ENCODE data around the gene CD48.

The CD48 gene, protein sequence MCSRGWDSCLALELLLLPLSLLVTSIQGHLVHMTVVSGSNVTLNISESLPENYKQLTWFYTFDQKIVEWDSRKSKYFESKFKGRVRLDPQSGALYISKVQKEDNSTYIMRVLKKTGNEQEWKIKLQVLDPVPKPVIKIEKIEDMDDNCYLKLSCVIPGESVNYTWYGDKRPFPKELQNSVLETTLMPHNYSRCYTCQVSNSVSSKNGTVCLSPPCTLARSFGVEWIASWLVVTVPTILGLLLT

DNA sequence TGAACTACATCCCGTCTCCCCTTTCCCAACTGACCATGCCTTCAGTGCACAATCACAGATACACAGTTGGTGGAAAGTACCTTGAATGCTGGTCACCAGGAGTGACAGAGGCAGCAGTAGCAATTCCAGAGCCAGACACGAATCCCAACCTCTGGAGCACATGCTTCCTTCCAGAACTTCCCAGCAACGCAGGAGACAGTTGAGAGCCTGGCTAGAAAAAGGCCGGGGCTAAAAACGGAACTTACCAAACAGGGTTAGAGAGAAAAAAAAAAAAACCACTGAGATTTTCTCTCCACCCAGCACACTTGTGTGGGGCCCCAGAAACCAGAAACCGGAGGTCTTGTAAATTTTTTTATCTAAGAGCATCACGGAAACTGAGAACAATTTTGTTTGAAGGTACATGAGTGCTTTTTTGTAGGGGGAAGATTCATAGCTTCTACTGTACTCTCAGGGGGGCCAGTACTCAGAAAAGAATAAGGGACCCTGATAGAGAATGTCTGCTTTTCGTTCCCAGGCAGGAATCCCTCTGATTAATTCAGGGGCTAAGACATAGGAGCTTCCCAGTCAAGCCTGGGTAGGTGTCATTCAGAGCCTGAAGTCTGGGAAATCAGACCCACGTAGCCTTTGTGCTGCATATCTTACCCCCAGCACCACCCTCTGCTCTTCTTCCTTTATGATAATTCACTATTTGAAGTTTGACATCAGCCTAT lies at the start of gene CD48:
Gene CD48, minus strand, starts transcription at position 221 of the 710 bp plus-strand sequence. Its CDS starts 59 bp downstream, at position 162.
- DNase-seq (ENCODE audit: low spot score) = no peak

DNA sequence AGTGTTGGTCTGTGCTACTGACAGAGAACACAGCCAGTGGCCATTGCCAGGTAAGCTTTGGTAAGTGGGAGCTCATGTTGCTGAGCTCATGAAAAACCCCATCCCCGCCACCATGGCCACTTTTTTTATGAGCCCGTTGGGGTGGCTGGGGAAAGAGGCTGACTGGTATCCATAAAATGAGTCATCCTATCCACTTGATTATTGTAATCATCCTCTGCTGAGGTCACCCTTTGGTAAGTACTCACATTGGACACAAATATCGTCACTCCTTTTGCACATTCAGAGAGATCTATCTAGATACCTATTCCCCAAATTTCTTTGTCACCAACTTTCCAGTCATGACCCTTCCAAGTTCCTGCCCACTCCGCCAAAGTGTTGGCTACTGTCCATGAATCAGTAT lies 49.4 kb upstream of the CD48 start:
- no peak for DNase-seq (ENCODE audit: low spot score)

DNA sequence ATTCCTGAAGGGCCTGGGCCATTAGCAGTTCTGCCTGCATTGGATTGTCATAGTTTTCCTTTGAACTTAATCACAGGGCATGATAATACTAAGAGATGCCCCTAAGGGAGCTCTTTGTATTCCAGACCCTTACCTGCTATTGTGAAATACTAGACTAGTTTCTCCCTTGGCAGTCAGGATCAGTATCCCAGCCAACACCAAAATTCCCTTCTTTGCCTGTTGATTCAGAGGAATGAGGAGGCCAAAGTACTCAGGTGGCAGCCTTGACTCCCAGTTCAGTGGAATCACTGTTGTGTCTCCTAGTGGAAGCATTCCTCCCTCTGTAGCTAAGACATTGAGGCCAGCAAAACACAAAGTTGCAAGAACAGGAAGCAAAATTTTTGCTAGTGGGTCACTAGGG lies 48.1 kb upstream of the CD48 start:
- DNase-seq (ENCODE audit: low spot score) = no peak

DNA sequence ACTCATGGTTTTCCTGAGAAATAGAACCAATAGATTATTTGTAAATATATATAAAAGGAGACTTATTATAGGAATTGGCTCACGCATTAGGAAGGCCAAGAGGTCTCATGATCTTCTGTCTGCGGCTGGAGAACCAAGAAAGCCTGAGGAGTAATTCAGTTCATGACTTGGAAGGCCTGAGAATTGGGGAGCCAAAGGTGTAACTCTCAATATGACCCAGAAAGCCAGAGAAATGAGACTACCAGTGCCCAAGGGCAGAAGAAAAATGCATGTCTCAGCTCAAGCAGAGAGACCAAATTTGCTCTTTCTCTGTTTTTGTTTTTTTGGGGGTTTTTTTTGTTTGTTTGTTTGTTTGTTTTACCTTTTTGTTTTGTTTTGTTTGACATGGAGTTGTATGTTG lies 46.9 kb upstream of the CD48 start:
- no peak for DNase-seq (ENCODE audit: low spot score)

DNA sequence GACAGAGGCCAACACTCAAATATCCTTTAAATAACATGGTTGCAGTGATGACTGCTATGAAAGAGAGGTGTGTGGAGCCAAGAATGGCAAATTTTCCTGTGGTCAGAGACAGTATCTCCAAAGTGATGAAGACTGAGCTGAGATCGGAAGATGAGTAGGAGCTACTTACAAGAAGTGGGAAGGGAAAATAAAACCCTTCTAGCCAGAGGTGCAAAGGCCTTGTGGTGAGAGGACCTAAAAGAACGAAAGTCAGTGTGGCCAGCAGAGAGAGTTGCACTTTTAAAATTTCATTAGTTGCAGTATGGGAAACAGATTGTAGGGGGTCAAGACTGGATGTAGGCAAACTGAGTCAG lies 45.2 kb upstream of the CD48 start:
- no peak for DNase-seq (ENCODE audit: low spot score)

DNA sequence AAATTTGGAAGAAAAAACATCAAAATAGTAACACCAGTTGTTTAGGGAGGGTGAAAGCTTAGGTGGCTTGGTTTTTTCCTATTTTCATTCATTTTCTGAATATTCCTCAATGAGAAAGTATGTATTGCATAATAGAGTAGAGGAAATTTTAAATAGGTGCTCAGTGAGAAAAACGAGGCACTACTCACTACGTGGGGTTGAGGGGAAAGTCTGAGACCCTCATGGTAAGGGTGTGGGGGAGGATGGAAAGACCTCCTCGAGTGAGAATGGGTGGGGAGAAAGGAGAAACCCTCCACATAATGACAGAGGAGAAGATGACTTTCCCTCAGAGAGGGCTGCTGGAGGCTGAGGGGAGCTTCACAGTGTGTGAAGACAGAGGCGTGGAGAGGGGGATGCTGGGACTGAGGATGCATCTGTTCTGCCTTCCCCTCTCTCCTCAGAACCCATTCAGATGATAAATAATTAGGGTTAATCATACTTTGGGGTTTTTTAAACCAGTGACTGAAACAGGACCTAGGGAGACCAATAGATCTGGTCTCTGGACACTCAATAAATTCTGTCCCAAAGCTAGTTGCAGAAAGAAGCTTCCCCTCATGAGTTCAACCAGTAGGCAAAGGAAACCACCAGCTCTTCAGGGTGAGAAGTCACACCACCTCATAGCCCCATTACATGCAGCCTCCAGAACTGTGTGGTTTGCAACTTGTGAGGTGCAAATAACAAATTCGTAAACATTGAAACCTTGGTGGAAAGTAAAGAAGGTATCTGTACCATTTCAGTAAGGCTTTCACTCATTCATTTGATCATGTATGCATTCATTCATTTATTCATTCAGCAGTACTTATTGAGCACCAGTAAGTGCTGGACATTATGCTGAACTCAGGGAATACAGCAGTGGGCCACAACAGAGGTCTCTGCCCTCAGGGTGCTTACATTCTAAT lies 44.6 kb upstream of the CD48 start:
- DNase-seq (ENCODE audit: low spot score) = no peak

DNA sequence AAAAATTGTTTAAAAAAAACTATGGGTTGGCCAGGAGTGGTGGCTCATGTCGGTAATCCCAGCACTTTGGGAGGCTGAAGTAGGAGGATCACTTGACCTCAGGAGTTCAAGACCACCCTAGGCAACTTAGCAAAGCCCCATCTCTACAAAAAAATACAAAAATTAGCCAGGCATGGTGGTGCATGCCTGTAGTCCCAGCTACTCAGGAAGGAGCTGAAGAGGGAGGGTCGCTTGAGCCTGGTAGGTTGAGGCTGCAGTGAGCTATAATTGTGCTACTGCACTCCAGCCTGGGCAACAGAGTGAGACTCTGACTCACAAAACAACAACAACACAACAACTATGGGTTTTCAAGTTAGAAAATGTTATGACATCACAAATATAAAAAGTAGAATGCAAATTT lies 43.8 kb upstream of the CD48 start:
- no peak for DNase-seq (ENCODE audit: low spot score)

DNA sequence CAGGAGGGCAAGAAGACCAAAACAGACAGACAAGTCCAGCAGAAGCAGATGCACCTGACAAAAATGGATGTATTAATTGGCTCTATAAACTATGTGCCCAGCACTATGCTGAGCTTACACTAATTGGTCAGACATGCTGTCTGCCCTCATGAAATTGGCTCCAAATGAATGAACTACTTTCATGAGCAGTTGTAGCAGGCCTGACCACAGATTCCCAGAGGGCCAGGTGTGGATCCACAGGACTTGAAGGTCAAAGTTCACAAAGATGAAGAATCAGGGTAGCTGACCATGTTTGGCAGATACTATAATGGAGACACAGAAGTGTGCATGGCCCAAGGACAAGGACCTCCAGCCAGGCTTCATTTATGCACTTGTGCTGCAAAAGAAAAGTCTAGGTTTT lies 42.0 kb upstream of the CD48 start:
- no peak for DNase-seq (ENCODE audit: low spot score)

DNA sequence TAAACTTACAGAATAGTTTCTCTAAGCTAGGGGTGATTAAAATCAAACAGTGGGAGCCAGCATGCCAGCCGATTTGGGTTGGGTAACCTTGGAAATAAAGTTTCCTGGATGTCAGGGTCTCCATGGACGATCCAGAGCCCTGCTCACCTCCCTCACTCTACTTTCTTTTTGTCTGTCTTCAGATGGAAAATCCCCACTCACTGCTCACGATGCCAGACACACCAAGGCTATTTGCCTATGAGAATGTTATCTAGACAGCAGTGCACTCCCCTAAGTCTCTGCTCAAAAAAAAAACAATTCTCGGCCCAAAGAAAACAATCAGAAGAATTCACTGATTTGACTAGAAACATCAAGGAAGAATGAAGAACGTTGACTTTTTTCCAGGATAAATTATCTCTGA lies 41.3 kb upstream of the CD48 start:
- no peak for DNase-seq (ENCODE audit: low spot score)

DNA sequence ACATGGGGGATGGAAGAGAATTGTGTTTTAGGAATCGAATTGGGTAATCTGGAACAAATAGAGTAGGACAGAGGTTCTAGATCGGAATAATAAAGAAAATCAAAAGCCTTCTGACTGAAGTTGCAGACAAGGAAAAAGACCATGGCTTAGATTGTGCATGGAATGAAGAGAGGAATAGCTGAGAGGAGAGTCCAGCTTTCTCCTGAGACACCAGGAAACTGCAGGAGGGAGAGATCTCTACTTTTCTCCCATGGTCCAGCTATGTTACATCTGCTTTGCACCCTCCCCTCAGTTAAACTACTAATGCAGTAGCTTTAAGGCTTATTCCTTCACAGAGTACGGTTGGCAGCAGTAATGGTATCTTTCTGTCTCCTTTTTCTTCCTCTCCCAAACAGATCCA lies 40.8 kb upstream of the CD48 start:
- no peak for DNase-seq (ENCODE audit: low spot score)

DNA sequence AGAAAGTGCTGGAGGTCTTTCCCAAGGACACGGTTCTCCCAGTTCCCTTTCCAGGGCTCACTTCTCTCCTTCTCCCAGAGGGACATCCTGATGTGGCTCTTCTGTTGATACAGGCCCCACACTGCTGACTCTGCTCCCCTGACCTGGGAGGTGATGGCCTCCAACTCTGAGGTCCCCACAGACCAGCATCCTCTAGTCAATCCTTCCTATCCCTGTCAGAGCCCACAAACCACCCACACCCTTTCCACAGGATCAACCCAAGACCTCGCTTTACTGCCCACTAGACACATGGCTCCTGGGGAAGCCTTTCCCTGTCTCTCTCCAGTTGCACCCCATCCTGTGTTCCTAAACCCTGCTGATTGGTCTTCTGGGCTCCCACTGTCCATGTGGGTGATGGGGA lies 39.0 kb upstream of the CD48 start:
- no peak for DNase-seq (ENCODE audit: low spot score)

DNA sequence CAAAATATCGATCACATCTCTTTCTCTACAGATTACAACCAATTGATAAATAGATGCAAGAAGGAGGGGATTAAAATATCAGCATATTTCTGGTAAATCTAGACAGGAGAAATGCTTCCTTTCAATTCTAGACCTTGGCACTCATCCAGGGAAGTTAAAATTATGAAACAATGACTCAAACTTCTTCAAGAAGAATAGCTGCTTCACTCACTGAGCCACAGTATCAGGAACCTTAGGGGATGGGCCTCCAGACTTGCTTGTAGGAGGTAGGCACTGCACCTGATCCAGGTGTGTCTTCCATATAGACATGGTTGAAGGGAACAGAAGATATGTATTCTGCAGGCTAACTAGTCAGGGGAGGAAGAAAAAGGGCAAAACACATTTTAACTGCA lies 37.3 kb upstream of the CD48 start:
- no peak for DNase-seq (ENCODE audit: low spot score)

DNA sequence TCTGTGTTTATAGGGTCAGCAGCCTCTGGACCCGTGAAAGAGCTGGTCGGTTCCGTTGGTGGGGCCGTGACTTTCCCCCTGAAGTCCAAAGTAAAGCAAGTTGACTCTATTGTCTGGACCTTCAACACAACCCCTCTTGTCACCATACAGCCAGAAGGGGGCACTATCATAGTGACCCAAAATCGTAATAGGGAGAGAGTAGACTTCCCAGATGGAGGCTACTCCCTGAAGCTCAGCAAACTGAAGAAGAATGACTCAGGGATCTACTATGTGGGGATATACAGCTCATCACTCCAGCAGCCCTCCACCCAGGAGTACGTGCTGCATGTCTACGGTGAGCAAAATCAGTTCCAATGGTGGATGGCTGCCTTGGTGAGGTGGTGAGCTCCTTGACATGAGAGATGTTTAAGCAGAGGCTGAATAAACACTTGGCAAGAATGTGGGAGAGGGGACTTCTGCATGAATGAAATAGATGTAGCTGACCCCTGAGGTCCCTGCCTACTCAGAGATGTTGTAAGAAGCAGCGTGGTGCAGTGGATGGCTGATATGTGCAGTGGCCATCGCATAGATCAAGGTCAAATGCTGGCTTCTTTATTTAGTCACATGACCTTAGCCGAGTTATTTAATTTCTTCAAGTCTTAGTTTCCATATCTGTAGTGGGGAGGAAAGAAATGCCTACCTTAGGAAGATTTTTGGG lies 36.7 kb upstream of the CD48 start:
- peak; percentile 6 for DNase-seq (ENCODE audit: low spot score)

DNA sequence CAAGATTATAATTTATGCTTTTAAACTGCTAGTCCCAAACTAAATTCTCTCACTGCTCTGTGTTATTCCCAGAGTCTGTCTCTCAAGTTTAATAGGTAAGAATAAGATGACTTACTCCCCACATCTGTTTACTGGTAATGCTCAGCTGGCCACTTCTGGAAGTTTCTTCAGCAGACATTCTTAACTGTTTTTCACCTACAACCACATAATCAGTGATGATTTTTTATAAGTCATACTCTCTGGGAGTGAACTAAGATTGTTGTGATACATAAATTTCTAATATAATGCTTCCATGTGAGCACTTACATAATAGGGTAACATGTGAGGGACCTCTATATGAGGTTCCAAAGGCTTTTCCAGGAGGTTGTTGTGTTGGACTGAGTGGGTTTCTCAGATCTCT lies 36.1 kb upstream of the CD48 start:
- DNase-seq (ENCODE audit: low spot score) = no peak

DNA sequence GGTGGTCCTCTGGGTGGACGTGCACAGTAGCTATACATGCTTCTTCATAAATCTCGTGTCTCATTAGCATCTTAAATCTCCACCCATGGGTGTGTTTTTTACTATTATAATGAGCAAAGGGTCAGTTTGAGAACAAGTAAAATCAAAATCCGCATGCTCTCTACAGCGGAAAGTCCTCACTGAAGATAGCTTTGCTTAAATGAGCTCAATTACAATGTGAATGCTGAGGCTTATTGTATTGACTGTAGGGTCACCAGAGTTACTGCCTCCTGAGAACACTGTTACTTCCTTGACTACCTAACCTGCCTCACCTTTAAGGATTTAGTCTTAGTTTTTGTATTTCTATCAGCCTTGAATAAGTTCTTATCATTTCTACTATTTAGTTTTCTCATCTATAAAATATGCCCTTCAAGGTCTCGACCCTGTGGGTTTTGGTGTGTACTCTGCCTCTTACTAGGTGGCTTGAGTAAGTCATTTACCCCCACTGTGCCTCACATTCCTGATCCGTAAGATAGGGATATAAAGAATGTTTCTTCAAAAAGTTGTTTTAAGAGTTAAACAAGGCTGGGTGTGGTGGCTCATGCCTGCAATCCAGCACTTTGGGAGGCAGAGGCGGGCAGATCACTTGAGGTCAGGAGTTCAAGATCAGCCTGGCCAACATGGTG lies 35.3 kb upstream of the CD48 start:
- DNase-seq (ENCODE audit: low spot score) = no peak

DNA sequence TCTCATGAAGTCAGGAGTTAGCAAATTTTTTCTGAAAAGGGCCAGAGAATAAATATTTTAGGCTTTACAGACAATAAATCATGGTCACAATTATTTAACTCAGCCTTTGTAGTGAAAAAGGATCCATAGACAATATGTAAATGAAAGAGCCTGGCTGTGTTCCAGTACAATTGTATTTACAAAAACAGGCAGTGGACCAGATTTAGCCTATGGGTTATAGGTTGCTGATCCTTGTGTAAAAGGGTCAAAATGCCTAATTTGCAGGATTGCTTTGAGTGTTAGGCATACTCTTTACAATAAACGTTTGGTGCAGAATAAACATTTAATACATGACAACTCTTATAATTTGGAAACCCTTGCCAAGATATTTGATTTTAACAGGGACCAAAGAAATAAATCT lies 33.9 kb upstream of the CD48 start:
- no peak for DNase-seq (ENCODE audit: low spot score)

DNA sequence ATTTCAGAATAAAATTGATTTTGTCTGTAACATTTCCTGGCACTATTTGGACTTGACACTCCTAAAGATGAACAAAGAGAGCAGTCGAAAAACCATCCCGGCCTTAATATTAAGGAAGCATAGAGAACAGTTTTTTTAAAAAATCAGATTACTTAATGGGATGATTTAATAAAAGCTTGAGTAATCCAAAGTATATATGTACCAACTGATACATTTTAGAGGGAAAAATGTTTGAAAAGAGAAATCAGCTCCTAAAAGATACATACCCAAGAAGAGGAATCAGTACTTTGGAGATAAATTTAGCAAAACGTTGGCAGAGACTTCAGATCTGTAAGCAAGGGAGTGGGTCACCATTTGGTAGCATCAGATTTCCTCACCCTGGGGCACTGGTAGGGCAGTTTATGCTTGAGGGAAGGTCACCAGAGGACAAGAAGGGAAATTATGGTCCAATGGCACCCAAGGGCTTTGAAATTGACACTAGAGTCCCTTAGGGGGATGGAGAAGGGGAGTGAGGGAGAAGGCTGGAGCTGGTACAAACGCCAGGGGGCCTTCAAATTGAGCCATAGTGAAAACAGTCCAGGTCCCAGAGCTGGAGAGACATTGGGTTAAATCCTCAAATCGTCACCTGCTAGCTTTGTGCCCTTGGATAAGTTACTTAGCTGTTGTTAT lies 33.4 kb upstream of the CD48 start:
- no peak for DNase-seq (ENCODE audit: low spot score)

DNA sequence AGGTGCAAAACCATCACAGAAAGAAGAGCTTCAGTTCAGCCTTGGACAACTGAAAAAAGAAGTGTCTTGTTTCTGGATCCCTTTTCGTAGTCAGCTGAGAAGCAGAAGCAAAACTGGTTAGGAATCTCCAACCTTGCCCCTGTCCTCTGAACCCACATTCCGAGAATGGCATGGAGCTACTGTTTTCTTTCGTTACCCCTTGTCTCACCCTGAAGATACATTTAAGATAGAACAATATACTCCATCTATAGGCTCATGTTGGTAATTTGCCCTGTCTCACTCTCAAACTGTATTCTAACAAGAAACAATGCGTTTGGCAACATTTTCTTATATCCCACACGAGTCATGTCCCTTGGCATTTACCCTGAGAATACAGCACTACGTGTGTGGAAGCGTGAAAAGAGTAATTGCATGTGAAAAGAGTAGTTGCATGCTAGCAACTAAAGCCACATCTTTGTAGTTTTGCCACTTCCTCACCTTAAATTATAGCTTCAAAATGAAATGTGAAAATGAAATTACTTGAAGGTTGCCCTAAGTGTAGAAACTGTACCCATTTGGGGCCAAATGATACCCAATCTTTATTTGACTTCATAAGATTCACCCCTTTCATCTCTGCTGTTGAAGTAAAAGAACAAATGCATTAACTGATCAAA lies 32.7 kb upstream of the CD48 start:
- DNase-seq (ENCODE audit: low spot score) = no peak

DNA sequence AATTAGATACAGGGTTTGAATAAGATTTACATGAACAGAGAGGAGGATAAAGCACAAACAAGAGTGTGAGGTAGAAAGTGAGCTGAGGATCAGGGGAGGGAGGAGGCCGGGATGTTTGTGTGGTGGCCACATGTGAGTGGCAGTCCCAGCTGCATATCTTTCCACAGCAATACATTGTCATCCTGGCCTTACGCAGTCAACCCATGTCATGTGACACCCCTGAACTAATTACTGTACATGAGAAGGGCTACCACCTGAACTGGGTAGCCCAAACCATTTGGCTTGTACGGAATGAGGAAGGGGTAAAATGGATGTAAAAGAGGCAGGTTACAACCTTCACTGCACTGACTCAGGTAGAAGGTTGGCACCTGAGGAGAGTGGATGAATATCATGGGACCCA lies 31.6 kb upstream of the CD48 start:
- DNase-seq (ENCODE audit: low spot score) = no peak

DNA sequence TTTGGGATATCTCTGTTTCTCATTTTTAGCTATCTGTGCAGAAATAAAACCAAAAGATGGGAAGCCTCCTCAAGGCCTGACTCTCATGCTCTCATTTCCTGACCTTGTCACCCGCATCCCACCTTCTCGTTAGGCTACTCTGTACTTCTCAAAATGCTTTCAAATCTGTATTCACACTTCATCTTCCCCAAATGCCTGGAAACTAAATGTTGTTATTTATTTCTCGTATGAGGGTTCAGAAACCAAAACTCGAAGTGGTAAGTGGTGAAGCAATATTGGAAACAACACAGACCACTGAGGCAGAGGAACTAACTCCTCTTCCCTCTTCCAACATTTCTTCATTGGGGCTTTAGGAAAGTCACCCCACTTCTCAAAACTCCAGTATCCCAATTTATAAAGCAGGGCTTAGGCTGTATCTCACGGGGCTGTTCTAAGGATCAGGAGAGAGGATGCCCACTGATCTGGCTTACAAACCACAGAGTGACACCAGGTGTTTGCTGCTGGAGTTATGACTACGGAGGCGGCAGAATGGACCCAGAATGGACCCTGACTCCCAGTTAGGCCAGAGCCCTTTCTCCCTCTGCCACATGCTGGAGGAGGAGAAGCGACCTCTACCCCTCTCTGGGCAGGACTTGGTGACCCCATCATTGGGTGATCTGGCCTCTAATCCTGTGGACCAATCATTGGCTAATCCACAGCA lies 31.0 kb upstream of the CD48 start:
- no peak for DNase-seq (ENCODE audit: low spot score)

All from hepatic stellate cell (primary cell).